ENCODE measurements around the gene GJA3.

The GJA3 gene

GRCh38 chr13:20185366-20186056 lies 24.7 kb upstream of the GJA3 start:
- Histone ChIP-seq H3K4me1 (ENCODE audit: low read length) (peaks cover 4% of the 10 kb centered on the region), H3K36me3 (replicated peaks; ENCODE audit: low read depth, low read length) (no peaks in the 10 kb centered on the region), H3K79me2 (ENCODE audit: low read length) (no peaks in the 10 kb centered on the region), H4K20me1 (ENCODE audit: insufficient read depth, low read length) (no peaks in the 10 kb centered on the region), H3K9me3 (ENCODE audit: insufficient read depth, low read length) (no peaks in the 10 kb centered on the region), H3K9ac (ENCODE audit: low read length) (no peak overlapping the region), H3K27ac (ENCODE audit: low read length) (no peak overlapping the region), H3K4me2 (ENCODE audit: low read length) (no peak overlapping the region), H2AFZ (ENCODE audit: low read depth, low read length) (no peak overlapping the region), H3K27me3 (ENCODE audit: low read depth, low read length) (no peaks in the 10 kb centered on the region), H3K4me3 (ENCODE audit: low read length) (no peak overlapping the region)
- no peak for TF ChIP-seq CTCF (IDR thresholded peaks at IDR 0.05; ENCODE audit: low read depth, low read length)
- no peak for TF ChIP-seq EZH2phosphoT487 (IDR thresholded peaks at IDR 0.05; ENCODE audit: low read depth)

GRCh38 chr13:20182231-20182846 lies 21.5 kb upstream of the GJA3 start:
- H4K20me1 ChIP-seq (ENCODE audit: insufficient read depth, low read length): no peaks in the 10 kb centered on the region
- no peak overlapping the region for H2AFZ ChIP-seq (ENCODE audit: low read depth, low read length)
- TF ChIP-seq CTCF (IDR thresholded peaks at IDR 0.05; ENCODE audit: low read depth, low read length): peak; percentile 90
- no peak for TF ChIP-seq EZH2phosphoT487 (IDR thresholded peaks at IDR 0.05; ENCODE audit: low read depth)
- peaks cover 4% of the 10 kb centered on the region for H3K4me1 ChIP-seq (ENCODE audit: low read length)
- no peak overlapping the region for H3K4me3 ChIP-seq (ENCODE audit: low read length)
- H3K4me2 ChIP-seq (ENCODE audit: low read length): peak overlapping the region; percentile 15; the same call in 1 of the 2 replicates
- no peaks in the 10 kb centered on the region for H3K9me3 ChIP-seq (ENCODE audit: insufficient read depth, low read length)
- H3K36me3 ChIP-seq (replicated peaks; ENCODE audit: low read depth, low read length): no peaks in the 10 kb centered on the region
- no peak overlapping the region for H3K9ac ChIP-seq (ENCODE audit: low read length)
- no peak overlapping the region for H3K27ac ChIP-seq (ENCODE audit: low read length)
- H3K27me3 ChIP-seq (ENCODE audit: low read depth, low read length): 0 out of 2 replicates have a peak, but pooled peaks cover 3% of the 10 kb centered on the region
- H3K79me2 ChIP-seq (ENCODE audit: low read length): no peaks in the 10 kb centered on the region

GRCh38 chr13:20181188-20181587 lies 20.3 kb upstream of the GJA3 start:
- no peak for TF ChIP-seq EZH2phosphoT487 (IDR thresholded peaks at IDR 0.05; ENCODE audit: low read depth)
- TF ChIP-seq CTCF (IDR thresholded peaks at IDR 0.05; ENCODE audit: low read depth, low read length): no peak
- Histone ChIP-seq H3K4me2 (ENCODE audit: low read length) (no peak overlapping the region), H4K20me1 (ENCODE audit: insufficient read depth, low read length) (no peaks in the 10 kb centered on the region), H3K4me1 (ENCODE audit: low read length) (peaks cover 4% of the 10 kb centered on the region), H3K79me2 (ENCODE audit: low read length) (no peaks in the 10 kb centered on the region), H3K4me3 (ENCODE audit: low read length) (no peak overlapping the region), H3K27me3 (ENCODE audit: low read depth, low read length) (0 out of 2 replicates have a peak, but pooled peaks cover 3% of the 10 kb centered on the region), H3K36me3 (replicated peaks; ENCODE audit: low read depth, low read length) (no peaks in the 10 kb centered on the region), H3K27ac (ENCODE audit: low read length) (no peak overlapping the region), H3K9ac (ENCODE audit: low read length) (no peak overlapping the region), H2AFZ (ENCODE audit: low read depth, low read length) (no peak overlapping the region), H3K9me3 (ENCODE audit: insufficient read depth, low read length) (no peaks in the 10 kb centered on the region)

GRCh38 chr13:20178156-20178555 lies 17.3 kb upstream of the GJA3 start:
- TF ChIP-seq CTCF (IDR thresholded peaks at IDR 0.05; ENCODE audit: low read depth, low read length) (no peak), EZH2phosphoT487 (IDR thresholded peaks at IDR 0.05; ENCODE audit: low read depth) (no peak)
- no peak overlapping the region for H3K27ac ChIP-seq (ENCODE audit: low read length)

More at GRCh38 chr13:20178156-20178555, 17.3 kb upstream of the GJA3 start:
- no peak overlapping the region for H3K9ac ChIP-seq (ENCODE audit: low read length)
- H3K9me3 ChIP-seq (ENCODE audit: insufficient read depth, low read length): no peaks in the 10 kb centered on the region
- H3K4me2 ChIP-seq (ENCODE audit: low read length): no peak overlapping the region
- H2AFZ ChIP-seq (ENCODE audit: low read depth, low read length): no peak overlapping the region
- H3K79me2 ChIP-seq (ENCODE audit: low read length): no peaks in the 10 kb centered on the region
- H3K27me3 ChIP-seq (ENCODE audit: low read depth, low read length): 0 out of 2 replicates have a peak, but pooled peaks cover 3% of the 10 kb centered on the region
- no peak overlapping the region for H3K4me3 ChIP-seq (ENCODE audit: low read length)
- no peaks in the 10 kb centered on the region for H4K20me1 ChIP-seq (ENCODE audit: insufficient read depth, low read length)
- H3K36me3 ChIP-seq (replicated peaks; ENCODE audit: low read depth, low read length): no peaks in the 10 kb centered on the region
- H3K4me1 ChIP-seq (ENCODE audit: low read length): peaks cover 26% of the 10 kb centered on the region

All from OCI-LY3 (cell line).